HG02763 (cell line): ENCODE results near the gene IRX1.

Source experiments
- ATAC-seq: cut with Tn5 transposase; IDR thresholded peaks from one replicate; pipeline ENCODE4 v1.9.1; 2021; ENCODE audit warnings: mild to moderate bottlenecking, moderate library complexity; ENCODE audit not compliant: unreplicated experiment

IRX1 gene

DNA sequence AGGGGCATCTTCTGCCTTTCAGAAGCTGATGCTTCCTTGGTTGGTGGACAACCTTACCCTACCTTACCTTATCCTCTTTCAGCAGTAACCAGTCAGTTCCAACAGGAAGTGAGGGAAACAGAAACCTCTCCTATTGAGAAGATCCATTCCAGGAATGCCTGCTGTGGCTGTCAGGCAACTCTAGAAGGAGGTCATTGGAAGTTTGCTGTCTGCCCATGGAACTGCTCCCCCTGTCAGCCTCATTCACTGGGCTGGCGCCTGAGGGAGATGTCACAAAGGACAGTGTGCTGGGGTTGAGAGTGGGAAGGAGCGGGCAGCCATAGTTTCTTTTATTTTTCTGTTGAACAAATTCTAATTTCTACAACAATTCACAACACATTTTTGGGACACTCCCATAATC lies 54.7 kb downstream of the IRX1 start:
- ATAC-seq, result no peak

DNA sequence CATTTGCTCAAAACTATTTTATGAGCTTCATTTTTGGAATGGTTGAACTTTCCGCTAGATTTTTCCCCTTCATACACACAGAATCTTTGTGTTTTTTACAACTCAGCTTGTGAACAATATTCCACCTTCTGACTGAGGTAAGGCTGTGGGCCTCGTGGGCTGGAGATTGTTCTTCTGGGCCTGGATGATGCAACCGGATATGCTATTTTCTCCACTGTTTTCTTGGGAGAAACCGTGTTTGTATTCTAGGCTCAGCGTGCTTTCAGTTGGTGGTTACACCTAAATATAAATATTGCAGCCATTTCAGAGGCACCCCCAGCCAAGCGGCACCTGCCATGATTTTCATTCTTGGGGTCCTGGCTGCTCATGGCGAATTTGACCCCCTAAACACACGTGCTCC lies 55.2 kb downstream of the IRX1 start:
- no peak for ATAC-seq
